Amygdala (tissue), 56 donors: Measurements from ENCODE around the gene MDN1.
"Not testable (repeated sequence)": the region's sequence is repeated elsewhere in the genome, so short reads cannot be mapped to it uniquely, and the experiment has no call there.

ENCODE experiments used
- DNase-seq, 56 donors: peaks; one replicate each; lab custom pipeline; 2025; lab: John Stamatoyannopoulos, UW

Gene MDN1

GRCh38 chr6:89669002-89669401 is 150.6 kb downstream of the MDN1 start:
- no peak for DNase-seq

- no peak for DNase-seq
Observed at GRCh38 chr6:89667872-89668556, 151.6 kb downstream of the MDN1 start.

- no peak for DNase-seq
Observed at GRCh38 chr6:89662659-89663223, 156.9 kb downstream of the MDN1 start.

GRCh38 chr6:89661559-89661958 is 158.0 kb downstream of the MDN1 start:
- no peak for DNase-seq

GRCh38 chr6:89660981-89661380 is 158.6 kb downstream of the MDN1 start:
- DNase-seq: no peak

GRCh38 chr6:89657445-89658158 is 162.0 kb downstream of the MDN1 start:
- no peak for DNase-seq

- no peak for DNase-seq
Observed at GRCh38 chr6:89655122-89655521, 164.5 kb downstream of the MDN1 start.

GRCh38 chr6:89650579-89650978 is 169.0 kb downstream of the MDN1 start:
- no peak for DNase-seq

- no peak for DNase-seq
Observed at GRCh38 chr6:89649682-89650081, 169.9 kb downstream of the MDN1 start.

GRCh38 chr6:89644864-89645263 is 174.7 kb downstream of the MDN1 start:
- DNase-seq: no peak

- DNase-seq: peak in 11 of 56 donors; percentile 4 to 35 (median 11)
Observed at GRCh38 chr6:89643406-89643805, 176.2 kb downstream of the MDN1 start.

- DNase-seq: peak in 1 of 56 donors; percentile 11
Observed at GRCh38 chr6:89642956-89643355, 176.6 kb downstream of the MDN1 start.

- DNase-seq: not testable (repeated sequence)
Observed at GRCh38 chr6:89641581-89641980, 178.0 kb downstream of the MDN1 start.

GRCh38 chr6:89640804-89641203 is 178.8 kb downstream of the MDN1 start:
- DNase-seq: no peak

- peak; percentile 76 to 100 (median 92) for DNase-seq
Observed at GRCh38 chr6:89638320-89639195, 181.0 kb downstream of the MDN1 start, which contains the start of gene LYRM2. TSS of gene LYRM2 (minus strand) at chr6:89638747. CDS start at chr6:89638716, 31 bp downstream.

GRCh38 chr6:89637960-89638319 is 181.7 kb downstream of the MDN1 start:
- no peak for DNase-seq

- not testable (repeated sequence) for DNase-seq
Observed at GRCh38 chr6:89636412-89636811, 183.2 kb downstream of the MDN1 start.

- DNase-seq: peak in 13 of 56 donors; percentile 9 to 64 (median 19)
Observed at GRCh38 chr6:89630488-89630887, 189.1 kb downstream of the MDN1 start.

- DNase-seq: no peak
Observed at GRCh38 chr6:89623749-89624148, 195.8 kb downstream of the MDN1 start.

GRCh38 chr6:89619567-89619966 is 200.0 kb downstream of the MDN1 start:
- no peak for DNase-seq

GRCh38 chr6:89618026-89618425 is 201.6 kb downstream of the MDN1 start:
- DNase-seq: no peak
